H1 (cell line): Measurements from ENCODE around the gene KIF5A.

Experiments used
- CTCF ChIP-seq, 3 experiments: IDR thresholded peaks; 1 replicate in 2 of 3; 2 replicates in 1 of 3; pipeline versions ENCODE4 v1.5.1 to v1.6.1; 2011; ENCODE audit warnings: low read length in 3 of 3, mild to moderate bottlenecking in 3 of 3, inconsistent platforms in 2 of 3, low read depth in 1 of 3, moderate library complexity in 1 of 3; ENCODE audit not compliant: insufficient read depth in 1 of 3; ENCODE audit errors: control extremely low read depth in 1 of 3
- EZH2 ChIP-seq: fragments of 200-600 bp; sonication (generic); IDR thresholded peaks from 2 replicates; pipeline ENCODE4 v1.7.1; 2012; ENCODE audit warnings: low read depth, mild to moderate bottlenecking, moderate library complexity, low read length, inconsistent platforms; ENCODE audit not compliant: severe bottlenecking
- GABPA ChIP-seq: IDR thresholded peaks from 2 replicates; pipeline ENCODE4 v1.6.1; 2011; ENCODE audit warnings: mild to moderate bottlenecking, low read length, moderate library complexity, borderline replicate concordance; ENCODE audit not compliant: insufficient read depth
- RAD21 ChIP-seq, 2 experiments: IDR thresholded peaks in 1 of 2; conservative IDR thresholded peaks in 1 of 2; 2 replicates each; pipeline ENCODE4 v1.6.1; 2011; ENCODE audit warnings: low read depth in 2 of 2, low read length in 2 of 2, improper control_type of control experiment in 1 of 2, inconsistent platforms in 1 of 2, mild to moderate bottlenecking in 1 of 2, moderate library complexity in 1 of 2
- TAF1 ChIP-seq: IDR thresholded peaks from 2 replicates; pipeline ENCODE4 v1.6.1; 2011; ENCODE audit warnings: mild to moderate bottlenecking, low read depth, low read length
- TAF7 ChIP-seq: optimal IDR thresholded peaks from 2 replicates; pipeline ENCODE3; 2011; ENCODE audit warnings: low read depth, mild to moderate bottlenecking, inconsistent platforms, low read length, moderate library complexity, borderline replicate concordance

- TF ChIP-seq RAD21 (IDR thresholded peaks at IDR 0.05 in 1 of 2, conservative IDR thresholded peaks at IDR 0.05 in 1 of 2; ENCODE audit: low read depth in 2 of 2, low read length in 2 of 2) (no peak), TAF1 (no peak), GABPA (no peak), EZH2 (no peak), TAF7 (no peak), CTCF (IDR thresholded peaks at IDR 0.05; ENCODE audit: control extremely low read depth in 1 of 3, insufficient read depth in 1 of 3, low read depth in 1 of 3, low read length in 3 of 3) (no peak)
Measured at GRCh38 chr12:57630891-57631433, 81.1 kb downstream of the KIF5A start.
